ENCODE measurements around the gene CCDC186.
"Not testable (repeated sequence)": the region's sequence is repeated elsewhere in the genome, so short reads cannot be mapped to it uniquely, and the experiment has no call there.

The CCDC186 gene

DNA sequence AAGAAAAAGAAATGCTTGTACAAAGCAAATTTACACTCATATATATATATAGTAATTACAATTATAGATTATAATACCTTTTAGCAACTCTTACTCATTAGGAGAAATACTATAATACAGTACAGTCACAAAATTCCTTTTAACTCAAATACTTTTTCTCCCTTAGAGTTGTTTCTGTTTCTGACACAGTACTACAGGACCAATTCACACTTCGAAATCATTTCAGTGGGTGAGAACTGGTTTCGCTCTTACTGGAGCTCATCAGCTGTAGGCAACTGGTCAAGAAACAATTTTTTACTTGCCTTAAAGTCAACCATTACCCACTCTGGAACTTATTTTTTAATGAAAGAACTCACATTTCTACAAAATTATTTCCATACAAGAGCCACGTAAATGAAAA lies 6.0 kb downstream of the CCDC186 start:
- DNase-seq (ENCODE audit: low read depth) = no peak
- TF ChIP-seq, protein P1, sequence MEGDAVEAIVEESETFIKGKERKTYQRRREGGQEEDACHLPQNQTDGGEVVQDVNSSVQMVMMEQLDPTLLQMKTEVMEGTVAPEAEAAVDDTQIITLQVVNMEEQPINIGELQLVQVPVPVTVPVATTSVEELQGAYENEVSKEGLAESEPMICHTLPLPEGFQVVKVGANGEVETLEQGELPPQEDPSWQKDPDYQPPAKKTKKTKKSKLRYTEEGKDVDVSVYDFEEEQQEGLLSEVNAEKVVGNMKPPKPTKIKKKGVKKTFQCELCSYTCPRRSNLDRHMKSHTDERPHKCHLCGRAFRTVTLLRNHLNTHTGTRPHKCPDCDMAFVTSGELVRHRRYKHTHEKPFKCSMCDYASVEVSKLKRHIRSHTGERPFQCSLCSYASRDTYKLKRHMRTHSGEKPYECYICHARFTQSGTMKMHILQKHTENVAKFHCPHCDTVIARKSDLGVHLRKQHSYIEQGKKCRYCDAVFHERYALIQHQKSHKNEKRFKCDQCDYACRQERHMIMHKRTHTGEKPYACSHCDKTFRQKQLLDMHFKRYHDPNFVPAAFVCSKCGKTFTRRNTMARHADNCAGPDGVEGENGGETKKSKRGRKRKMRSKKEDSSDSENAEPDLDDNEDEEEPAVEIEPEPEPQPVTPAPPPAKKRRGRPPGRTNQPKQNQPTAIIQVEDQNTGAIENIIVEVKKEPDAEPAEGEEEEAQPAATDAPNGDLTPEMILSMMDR (conservative IDR thresholded peaks at IDR 0.05; ENCODE audit: low read depth, low read length) = no peak
- H3K4me3 ChIP-seq (ENCODE audit: low read length) = no peak overlapping the region

DNA sequence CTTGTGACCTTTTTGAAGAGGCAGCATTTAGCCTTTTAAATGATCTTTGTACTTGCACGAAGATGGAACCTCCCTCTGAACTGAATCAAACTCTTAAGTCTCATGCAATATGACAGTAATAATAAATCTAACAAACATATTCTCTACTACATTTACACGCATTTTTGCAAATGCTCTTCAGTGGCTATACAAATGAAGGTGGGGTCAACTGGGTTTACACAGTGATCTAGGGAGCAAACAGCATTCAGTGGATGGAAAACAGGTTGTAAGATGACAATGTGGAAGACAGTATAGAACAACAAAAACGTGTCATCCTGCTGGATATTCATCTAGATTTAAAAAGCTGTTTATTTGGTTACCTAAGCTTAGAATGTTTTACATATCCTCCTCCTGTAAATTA lies 7.5 kb downstream of the CCDC186 start:
- H3K4me3 ChIP-seq (ENCODE audit: low read length) = no peak overlapping the region
- DNase-seq (ENCODE audit: low read depth) = no peak
- TF ChIP-seq, protein P1 (conservative IDR thresholded peaks at IDR 0.05; ENCODE audit: low read depth, low read length) = no peak

DNA sequence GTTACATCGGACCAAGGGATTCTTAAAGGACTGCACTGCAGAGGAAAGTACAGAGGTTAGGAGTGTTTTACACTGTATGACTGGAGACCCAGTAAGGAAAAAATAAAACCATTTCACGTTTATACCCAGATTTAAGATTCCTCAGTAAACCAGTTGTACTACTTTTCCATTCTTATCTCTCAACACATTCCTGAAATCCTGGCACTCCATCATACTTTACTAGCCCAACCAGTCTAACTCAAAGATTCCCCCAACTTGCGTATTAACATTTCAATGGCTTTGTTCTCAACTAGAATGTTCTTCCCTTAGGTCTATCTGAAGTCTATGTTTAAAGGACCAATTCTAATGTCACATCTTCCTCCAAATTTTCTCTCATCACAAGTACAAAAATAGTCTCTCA lies 8.0 kb downstream of the CCDC186 start:
- no peak overlapping the region for H3K4me3 ChIP-seq (ENCODE audit: low read length)
- DNase-seq (ENCODE audit: low read depth) = no peak
- TF ChIP-seq, protein P1 (conservative IDR thresholded peaks at IDR 0.05; ENCODE audit: low read depth, low read length) = no peak

DNA sequence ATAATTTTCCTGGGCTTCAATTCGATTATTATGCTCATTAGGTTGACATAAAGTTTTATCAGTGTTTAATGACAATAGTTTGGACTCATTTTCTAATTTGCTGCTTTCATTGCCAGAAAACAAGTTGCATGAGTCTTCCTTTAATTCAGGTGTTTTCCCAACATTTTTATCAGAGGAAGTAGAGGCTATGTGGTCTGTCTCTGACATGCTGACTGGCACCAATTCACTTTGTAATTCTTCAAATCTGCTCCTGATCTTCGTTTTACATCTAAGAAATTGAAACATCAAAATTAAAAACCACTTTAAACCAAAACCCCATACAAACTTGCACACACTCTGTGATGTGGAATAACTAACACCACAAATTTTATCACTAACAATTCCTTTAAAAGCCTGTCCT lies 10.9 kb downstream of the CCDC186 start:
- no peak overlapping the region for H3K4me3 ChIP-seq (ENCODE audit: low read length)
- TF ChIP-seq, protein P1 (conservative IDR thresholded peaks at IDR 0.05; ENCODE audit: low read depth, low read length) = no peak
- no peak for DNase-seq (ENCODE audit: low read depth)

DNA sequence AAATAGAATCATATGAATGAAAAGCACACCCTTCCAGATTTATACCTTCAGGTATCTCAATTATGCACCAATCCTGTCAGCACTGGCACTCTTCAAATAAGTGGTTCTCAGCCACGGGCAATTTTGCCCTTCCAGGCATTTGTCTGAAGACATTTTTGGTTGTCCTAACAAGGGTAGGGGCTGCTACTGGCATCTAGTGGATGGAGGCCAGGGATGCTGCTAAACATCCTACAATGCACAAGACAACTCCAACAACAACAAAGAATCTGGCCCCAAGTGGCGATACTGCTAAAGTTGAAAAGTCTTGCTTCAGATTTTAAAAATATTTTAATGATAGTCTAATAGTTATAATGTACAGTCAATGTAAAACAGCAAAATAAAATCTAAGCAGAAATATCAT lies 16.1 kb downstream of the CCDC186 start:
- TF ChIP-seq, protein P1 (conservative IDR thresholded peaks at IDR 0.05; ENCODE audit: low read depth, low read length) = no peak

DNA sequence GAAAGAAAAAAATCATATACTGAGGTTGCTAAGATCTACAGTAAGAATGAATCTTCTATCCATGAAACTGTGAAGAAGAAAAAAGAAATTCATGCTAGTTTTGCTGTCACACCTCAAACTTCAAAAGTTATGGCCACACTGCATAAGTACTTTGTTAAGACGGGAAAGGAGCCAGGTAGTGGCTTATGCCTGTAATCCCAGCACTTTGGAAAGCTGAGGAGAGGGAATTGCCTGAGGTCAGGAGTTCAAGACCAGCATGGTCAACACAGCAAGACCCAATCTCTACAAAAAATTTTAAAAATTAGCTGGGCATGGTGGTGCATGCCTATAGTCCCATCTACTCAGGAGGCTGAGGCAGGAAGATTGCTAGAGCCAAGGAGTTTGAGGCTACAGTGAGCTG lies 22.1 kb downstream of the CCDC186 start:
- DNase-seq (ENCODE audit: low read depth) = no peak
- no peak overlapping the region for H3K4me3 ChIP-seq (ENCODE audit: low read length)
- TF ChIP-seq, protein P1 (conservative IDR thresholded peaks at IDR 0.05; ENCODE audit: low read depth, low read length) = no peak

More for the DNA sequence above, 16.1 kb downstream of the CCDC186 start:
- no peak overlapping the region for H3K4me3 ChIP-seq (ENCODE audit: low read length)
- DNase-seq (ENCODE audit: low read depth) = no peak

DNA sequence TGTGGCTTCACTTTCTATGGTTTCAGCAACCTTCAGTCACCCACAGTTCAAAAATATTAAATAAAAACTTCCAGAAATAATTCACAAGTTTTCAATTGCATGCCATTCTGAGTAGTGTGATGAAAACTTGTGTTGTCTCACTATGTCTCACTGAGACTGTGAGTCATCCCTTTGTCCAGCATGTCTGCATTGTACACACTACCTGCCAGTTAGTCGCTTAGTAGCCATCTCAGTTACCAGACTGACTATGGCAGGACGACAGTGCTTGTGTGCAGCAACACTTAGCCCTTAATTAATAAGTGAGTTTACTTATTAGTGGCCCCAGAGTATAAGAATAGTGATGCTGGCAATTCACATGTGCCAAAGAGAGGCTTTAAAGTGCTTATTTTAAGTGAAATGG lies 22.5 kb downstream of the CCDC186 start:
- TF ChIP-seq, protein P1 (conservative IDR thresholded peaks at IDR 0.05; ENCODE audit: low read depth, low read length) = no peak
- H3K4me3 ChIP-seq (ENCODE audit: low read length) = no peak overlapping the region
- DNase-seq (ENCODE audit: low read depth) = peak; percentile 53

DNA sequence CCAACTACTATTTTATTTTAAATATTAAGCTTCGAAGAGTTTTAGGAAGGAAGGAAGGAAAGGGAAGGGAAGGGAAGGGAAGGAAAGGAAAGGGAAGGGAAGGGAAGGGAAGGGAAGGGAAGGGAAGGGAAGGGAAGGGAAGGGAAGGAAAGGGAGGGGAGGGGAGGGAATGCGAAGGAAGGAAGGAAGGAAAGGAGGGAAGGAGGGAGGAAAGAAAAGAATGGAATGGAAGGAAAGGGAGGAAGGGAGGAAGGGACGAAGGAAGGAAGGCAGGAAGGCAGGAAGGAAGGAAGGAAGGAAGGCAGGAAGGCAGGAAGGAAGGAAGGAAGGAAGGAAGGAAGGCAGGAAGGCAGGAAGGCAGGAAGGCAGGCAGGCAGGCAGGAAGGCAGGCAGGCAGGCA lies 24.5 kb downstream of the CCDC186 start:
- DNase-seq (ENCODE audit: low read depth); H3K4me3 ChIP-seq (ENCODE audit: low read length): not testable (repeated sequence)

Data from retinal pigment epithelial cell (primary cell).